ENCODE data around the gene EIF1B. TPM values are rescaled to one million over a fixed set of nuclear protein-coding genes. Genes with fewer than 3 reads are reported as not detected.

EIF1B gene
- total and polyA plus RNA-seq, 2 of the 13 experiments (the other 11 are each of a cell fraction or from before 2014, with no cell fraction given): 12.7 to 29.1 TPM

GRCh38 chr3:40265181-40265580 lies 44.3 kb upstream of the EIF1B start:
- DNase-seq (ENCODE audit: low spot score) (no peak), FAIRE-seq (no peak), ATAC-seq (no peak)
- H3K9ac ChIP-seq (ENCODE audit: insufficient read depth, low read depth, low read length): no peak overlapping the region
- H4K20me1 ChIP-seq (ENCODE audit: insufficient read depth, low read length): no peaks in the 10 kb centered on the region
- ChIA-PET CTCF (ENCODE audit: low intra/inter-chr PET ratio, low total read pairs) (no interaction called here), POLR2A (no interaction called here)
- H3K27me3 ChIP-seq (ENCODE audit: control insufficient read depth in 1 of 2, insufficient read depth in 2 of 2, low read length in 2 of 2): no peaks in the 10 kb centered on the region
- in situ Hi-C loops (cut with HindIII; ENCODE audit: extremely low pct_ligation_motif_present, low pct_unique_long_range_greater_than_20kb) (no loop called here), intact Hi-C loops (cut with micrococcal nuclease; ENCODE audit: unreplicated experiment) (no loop called here)
- no peak overlapping the region for H3K4me2 ChIP-seq (ENCODE audit: low read depth, low read length)
- H3K4me3 ChIP-seq (replicated peaks in 1 of 3; ENCODE audit: insufficient read depth in 1 of 3, low read depth in 2 of 3, low read length in 3 of 3): no peak overlapping the region
- no peaks in the 10 kb centered on the region for H3K4me1 ChIP-seq (ENCODE audit: insufficient read depth, low read length)
- no peaks in the 10 kb centered on the region for H3K36me3 ChIP-seq (replicated peaks in 1 of 2; ENCODE audit: control insufficient read depth in 1 of 2, insufficient read depth in 2 of 2, low read length in 2 of 2)
- H3K27ac ChIP-seq (ENCODE audit: extremely low read length, insufficient read depth, low read length): no peak overlapping the region
- BruUV-seq (replicated peaks): no TSS peak
- H2AFZ ChIP-seq (ENCODE audit: low read length): no peak overlapping the region
- H3K9me3 ChIP-seq (ENCODE audit: low read length): no peaks in the 10 kb centered on the region
- H3K79me2 ChIP-seq (ENCODE audit: insufficient read depth, low read length): no peaks in the 10 kb centered on the region
- TF ChIP-seq RXRB (CRISPR knock-in tag; IDR thresholded peaks at IDR 0.05; ENCODE audit: borderline replicate concordance): no peak
- no peak for TF ChIP-seq TRIM24 (CRISPR knock-in tag; IDR thresholded peaks at IDR 0.05)
- TF ChIP-seq ZNF276 (CRISPR knock-in tag; IDR thresholded peaks at IDR 0.05; ENCODE audit: low read depth): no peak
- TF ChIP-seq GRHL1 (CRISPR knock-in tag; conservative IDR thresholded peaks at IDR 0.05): no peak
- TF ChIP-seq CERS6 (CRISPR knock-in tag; IDR thresholded peaks at IDR 0.05): no peak
- TF ChIP-seq TEAD2 (CRISPR knock-in tag; IDR thresholded peaks at IDR 0.05): no peak
- no peak for TF ChIP-seq RELA (CRISPR knock-in tag; IDR thresholded peaks at IDR 0.05)

Data from HepG2 (cell line).